MG63 (cell line): Measurements from ENCODE around the gene PRSS33. TPM values are rescaled to one million over a fixed set of nuclear protein-coding genes. Genes with fewer than 3 reads are reported as not detected.

Source experiments
- DNase-seq: peaks from one replicate; pipeline ENCODE4 v3.0.0-alpha.2; 2020
- H3K27me3 ChIP-seq: fragments of 250-450 bp; sonication (Bioruptor Pico); 2 replicates; pipeline ENCODE4 v1.5.1; 2020; ENCODE audit warnings: mild to moderate bottlenecking, moderate library complexity
- H3K36me3 ChIP-seq: fragments of 250-450 bp; sonication (Bioruptor Pico); 2 replicates; pipeline ENCODE4 v1.5.1; 2020; ENCODE audit warnings: mild to moderate bottlenecking, moderate library complexity
- H3K4me3 ChIP-seq: fragments of 250-450 bp; sonication (Bioruptor Pico); 2 replicates; pipeline ENCODE4 v1.5.1; 2020; ENCODE audit warnings: mild to moderate bottlenecking, moderate library complexity
- H3K9me3 ChIP-seq: fragments of 250-450 bp; sonication (Bioruptor Pico); 2 replicates; pipeline ENCODE4 v1.5.1; 2020; ENCODE audit warnings: mild to moderate bottlenecking, moderate library complexity
- total RNA-seq: library from RNA; depleted of rRNA; stranded (reverse); fragments of >200 nt; shearing (Covaris generic); gene quantifications from 2 replicates; pipeline ENCODE4 v1.2.3, GENCODE V29; 2014; ENCODE audit warnings: low replicate concordance

Gene PRSS33
- total RNA-seq, 1 experiment from 2014 or later, result not detected

DNA sequence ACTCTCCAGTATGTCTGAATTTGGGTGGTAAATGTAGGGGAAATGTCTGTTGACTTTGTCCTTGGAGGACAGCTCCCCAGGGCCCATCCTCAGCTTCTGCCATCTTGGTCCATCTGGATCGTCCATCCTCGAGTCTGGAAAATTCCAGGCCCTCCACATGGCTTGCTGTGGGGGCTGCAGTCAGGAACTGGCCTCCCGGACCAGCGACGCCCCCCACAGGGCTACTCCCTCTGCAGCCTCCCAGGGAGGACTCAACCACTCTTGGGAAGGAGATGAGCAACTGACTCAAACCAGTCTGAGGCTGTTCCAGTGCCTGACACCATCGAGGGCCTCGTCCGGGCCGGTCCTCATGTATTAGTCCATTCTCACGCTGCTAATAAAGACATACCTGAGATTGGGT is 37.3 kb upstream of the PRSS33 start:
- no peak overlapping the region for H3K4me3 ChIP-seq
- no peak for DNase-seq
- H3K9me3 ChIP-seq, result no peaks in the 10 kb centered on the region
- H3K36me3 ChIP-seq, result no peaks in the 10 kb centered on the region
- no peaks in the 10 kb centered on the region for H3K27me3 ChIP-seq

DNA sequence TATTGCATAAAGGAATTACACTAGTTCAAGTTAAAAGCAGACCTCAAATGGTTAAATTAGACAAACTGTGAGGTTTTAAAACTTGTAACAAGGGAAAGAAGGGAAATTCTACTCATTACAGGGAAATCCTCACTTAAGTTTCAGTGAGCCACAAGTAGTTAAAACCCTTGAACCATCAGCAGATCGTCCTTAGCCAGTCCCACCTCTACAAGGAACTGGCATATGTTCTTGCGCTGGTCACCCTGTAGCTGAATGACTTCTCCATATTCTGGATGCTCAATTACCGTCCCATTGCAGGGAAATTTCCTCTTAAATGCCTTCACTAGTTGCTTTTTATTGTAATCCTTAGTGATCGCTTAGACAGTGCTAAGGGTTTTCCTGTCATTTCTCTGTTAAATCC is 35.1 kb upstream of the PRSS33 start:
- no peaks in the 10 kb centered on the region for H3K9me3 ChIP-seq
- H3K27me3 ChIP-seq, result no peaks in the 10 kb centered on the region
- no peak overlapping the region for H3K4me3 ChIP-seq
- DNase-seq, result no peak
- no peaks in the 10 kb centered on the region for H3K36me3 ChIP-seq

DNA sequence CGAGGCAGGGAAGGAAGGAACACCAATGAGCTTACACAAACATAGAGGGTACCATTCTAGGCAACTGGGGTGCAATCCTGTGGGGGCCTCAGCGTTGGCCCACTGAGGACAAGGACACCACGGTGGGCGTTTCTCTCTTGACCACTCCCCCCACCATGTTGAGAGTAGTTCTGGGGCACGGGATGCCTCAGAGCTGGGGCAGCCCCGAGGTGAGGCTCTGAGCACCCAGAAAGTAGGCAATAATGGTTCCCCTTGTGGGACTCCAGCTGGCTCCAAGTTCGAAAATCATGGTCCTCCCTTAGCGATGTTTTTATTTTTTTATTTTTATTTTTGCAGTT is 34.8 kb upstream of the PRSS33 start:
- DNase-seq, result no peak
- no peaks in the 10 kb centered on the region for H3K27me3 ChIP-seq

DNA sequence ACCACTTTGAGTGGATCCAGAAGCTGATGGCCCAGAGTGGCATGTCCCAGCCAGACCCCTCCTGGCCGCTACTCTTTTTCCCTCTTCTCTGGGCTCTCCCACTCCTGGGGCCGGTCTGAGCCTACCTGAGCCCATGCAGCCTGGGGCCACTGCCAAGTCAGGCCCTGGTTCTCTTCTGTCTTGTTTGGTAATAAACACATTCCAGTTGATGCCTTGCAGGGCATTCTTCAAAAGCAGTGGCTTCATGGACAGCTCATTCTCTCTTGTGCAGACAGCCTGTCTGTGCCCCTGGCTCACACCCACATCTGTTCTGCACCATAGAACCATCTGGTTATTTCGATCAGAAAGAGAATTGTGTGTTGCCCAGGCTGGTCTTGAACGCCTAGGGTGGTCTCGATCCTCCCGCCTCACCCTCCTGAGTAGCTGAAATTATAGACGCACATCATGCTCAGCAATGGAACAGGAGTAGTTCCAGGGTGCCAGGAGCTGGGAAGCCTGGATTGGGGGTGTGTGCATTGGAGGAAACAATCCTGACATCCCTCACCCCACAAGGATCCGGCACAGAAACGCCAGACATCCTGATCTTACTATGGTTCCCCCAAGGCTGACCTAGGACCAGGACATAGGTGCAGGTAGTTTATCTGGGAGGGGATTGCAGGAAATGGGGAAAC is 34.3 kb upstream of the PRSS33 start:
- no peak for DNase-seq
- Histone ChIP-seq H3K27me3 (no peaks in the 10 kb centered on the region), H3K4me3 (no peak overlapping the region), H3K9me3 (no peaks in the 10 kb centered on the region), H3K36me3 (no peaks in the 10 kb centered on the region)

More for the DNA sequence above, 34.8 kb upstream of the PRSS33 start:
- Histone ChIP-seq H3K9me3 (no peaks in the 10 kb centered on the region), H3K4me3 (no peak overlapping the region), H3K36me3 (no peaks in the 10 kb centered on the region)

DNA sequence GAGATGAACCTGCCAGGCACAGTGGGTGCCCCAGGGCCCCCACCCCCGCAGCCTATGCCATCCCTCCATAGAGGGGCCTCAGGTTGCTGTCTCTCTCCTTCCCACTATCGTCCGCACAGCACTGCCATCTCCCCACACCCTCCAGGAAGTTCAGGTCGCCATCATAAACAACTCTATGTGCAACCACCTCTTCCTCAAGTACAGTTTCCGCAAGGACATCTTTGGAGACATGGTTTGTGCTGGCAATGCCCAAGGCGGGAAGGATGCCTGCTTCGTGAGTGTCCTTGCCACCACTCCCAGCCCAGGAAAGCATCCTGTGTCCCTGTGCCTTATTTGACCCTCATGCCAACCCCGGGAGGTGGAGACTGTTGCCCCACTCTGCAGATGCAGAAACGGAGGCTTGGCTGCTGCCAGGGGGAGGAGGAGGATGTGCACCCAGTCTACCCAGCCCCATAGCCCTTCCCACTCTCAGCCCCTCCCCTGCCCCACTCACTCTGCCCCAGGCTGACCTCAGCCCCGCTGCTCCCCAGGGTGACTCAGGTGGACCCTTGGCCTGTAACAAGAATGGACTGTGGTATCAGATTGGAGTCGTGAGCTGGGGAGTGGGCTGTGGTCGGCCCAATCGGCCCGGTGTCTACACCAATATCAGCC is 33.6 kb upstream of the PRSS33 start:
- Histone ChIP-seq H3K4me3 (no peak overlapping the region), H3K27me3 (no peaks in the 10 kb centered on the region), H3K36me3 (no peaks in the 10 kb centered on the region), H3K9me3 (no peaks in the 10 kb centered on the region)
- no peak for DNase-seq

DNA sequence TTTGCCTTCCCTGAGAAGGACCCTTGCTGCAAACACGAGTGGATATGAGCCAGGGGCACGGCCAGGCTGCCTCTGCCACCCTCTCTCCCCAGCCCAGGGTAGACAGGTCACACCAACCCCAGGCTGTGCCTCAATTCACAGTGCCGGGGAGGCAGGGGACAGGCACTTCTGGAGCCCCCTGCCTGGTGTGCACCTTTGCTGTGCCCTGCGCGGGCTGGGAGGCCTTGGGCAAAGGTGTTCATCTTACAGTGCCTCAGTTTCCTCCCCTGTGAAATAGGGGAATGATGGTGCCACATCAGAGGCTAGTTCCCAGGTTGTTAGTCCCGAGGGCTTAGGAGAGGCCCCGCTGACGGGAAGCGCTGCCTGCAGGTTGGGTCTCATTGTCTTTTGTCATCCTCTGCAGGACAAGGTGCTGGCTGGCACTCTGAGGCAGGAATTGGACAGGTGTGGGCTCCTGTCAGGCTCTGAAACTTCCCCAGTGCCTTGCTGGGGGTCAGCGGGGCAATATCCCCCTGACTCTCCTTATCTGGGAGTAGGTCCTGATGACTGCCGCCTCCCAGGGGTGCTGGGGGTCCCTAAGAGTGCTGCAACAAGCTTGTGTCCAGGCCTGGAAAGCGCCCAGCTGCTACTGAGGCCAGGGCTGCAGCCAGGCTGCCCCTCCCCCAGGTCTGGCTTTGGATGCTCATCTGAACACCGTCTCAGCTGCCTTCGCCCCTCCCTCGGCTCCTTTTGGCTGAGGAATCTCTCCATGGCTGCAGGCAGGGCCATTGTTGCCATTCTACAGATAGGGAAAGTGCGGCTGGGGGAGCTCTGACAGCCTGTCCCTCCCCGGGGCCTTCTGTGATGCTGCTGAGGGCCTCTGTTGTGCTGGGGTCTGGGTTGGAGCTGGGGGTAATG is 32.8 kb upstream of the PRSS33 start:
- no peaks in the 10 kb centered on the region for H3K36me3 ChIP-seq
- no peak overlapping the region for H3K4me3 ChIP-seq
- H3K27me3 ChIP-seq, result no peaks in the 10 kb centered on the region
- no peaks in the 10 kb centered on the region for H3K9me3 ChIP-seq
- no peak for DNase-seq

DNA sequence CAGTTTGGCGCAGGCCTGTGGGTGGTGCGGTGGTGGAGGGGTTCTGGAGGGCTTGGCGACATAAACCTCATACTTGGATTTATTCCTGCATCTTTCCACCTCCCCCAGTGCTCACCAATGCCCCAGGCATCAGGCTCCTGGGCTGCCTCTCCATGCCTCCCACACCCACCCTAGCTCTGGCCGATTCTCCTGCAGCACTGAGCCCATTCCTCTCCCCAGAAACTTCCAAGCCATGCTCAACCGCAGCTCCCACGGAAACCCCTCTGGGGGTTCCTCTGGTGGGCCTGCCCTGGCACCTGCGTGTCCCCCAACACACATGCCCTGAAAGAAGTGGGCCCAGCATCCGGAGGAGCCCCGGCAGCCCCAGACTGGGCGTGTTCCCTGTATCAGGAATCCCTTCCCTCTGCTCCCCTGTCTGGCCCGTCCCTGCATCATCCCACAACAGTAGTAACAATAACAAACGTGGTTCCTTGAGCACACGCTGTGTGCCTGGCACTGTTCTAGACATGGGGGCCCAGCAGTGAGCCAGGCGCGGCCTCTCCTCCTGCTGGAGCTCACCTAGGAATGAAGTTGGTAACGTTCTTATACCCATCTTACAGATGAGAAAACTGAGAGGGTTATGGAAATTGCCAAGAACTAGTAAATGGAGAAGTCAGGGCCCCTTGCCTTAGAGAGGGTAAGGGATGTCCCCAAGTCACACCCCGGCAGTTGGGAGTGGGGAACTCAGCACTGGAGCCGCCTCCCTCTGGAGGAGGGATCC is 32.0 kb upstream of the PRSS33 start:
- no peaks in the 10 kb centered on the region for H3K27me3 ChIP-seq
- no peaks in the 10 kb centered on the region for H3K9me3 ChIP-seq
- no peaks in the 10 kb centered on the region for H3K36me3 ChIP-seq
- DNase-seq, result no peak
- H3K4me3 ChIP-seq, result no peak overlapping the region

DNA sequence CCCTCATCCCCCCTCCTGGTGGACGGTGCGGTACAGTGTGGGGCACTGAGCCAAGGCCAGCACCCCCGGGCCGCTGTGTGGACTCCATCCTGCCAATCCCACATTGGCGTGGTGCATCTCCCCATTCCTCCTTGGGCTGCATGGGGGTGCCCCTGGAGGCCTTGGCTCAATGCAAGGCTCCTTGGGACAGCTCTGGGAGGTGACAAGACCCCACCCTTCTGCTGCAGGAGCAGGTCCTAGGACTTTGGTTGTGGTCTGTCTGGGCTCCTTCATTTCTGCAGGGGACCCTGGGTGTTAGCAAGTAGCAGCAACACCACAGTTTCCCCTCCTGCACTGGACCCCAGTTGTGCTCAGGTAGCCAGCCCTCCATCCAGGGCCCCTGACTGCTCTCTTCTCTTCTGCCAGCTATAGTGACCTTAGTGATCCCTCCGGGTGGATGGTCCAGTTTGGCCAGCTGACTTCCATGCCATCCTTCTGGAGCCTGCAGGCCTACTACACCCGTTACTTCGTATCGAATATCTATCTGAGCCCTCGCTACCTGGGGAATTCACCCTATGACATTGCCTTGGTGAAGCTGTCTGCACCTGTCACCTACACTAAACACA is 31.0 kb upstream of the PRSS33 start:
- Histone ChIP-seq H3K36me3 (no peaks in the 10 kb centered on the region), H3K27me3 (no peaks in the 10 kb centered on the region), H3K4me3 (no peak overlapping the region), H3K9me3 (no peaks in the 10 kb centered on the region)
- no peak for DNase-seq

DNA sequence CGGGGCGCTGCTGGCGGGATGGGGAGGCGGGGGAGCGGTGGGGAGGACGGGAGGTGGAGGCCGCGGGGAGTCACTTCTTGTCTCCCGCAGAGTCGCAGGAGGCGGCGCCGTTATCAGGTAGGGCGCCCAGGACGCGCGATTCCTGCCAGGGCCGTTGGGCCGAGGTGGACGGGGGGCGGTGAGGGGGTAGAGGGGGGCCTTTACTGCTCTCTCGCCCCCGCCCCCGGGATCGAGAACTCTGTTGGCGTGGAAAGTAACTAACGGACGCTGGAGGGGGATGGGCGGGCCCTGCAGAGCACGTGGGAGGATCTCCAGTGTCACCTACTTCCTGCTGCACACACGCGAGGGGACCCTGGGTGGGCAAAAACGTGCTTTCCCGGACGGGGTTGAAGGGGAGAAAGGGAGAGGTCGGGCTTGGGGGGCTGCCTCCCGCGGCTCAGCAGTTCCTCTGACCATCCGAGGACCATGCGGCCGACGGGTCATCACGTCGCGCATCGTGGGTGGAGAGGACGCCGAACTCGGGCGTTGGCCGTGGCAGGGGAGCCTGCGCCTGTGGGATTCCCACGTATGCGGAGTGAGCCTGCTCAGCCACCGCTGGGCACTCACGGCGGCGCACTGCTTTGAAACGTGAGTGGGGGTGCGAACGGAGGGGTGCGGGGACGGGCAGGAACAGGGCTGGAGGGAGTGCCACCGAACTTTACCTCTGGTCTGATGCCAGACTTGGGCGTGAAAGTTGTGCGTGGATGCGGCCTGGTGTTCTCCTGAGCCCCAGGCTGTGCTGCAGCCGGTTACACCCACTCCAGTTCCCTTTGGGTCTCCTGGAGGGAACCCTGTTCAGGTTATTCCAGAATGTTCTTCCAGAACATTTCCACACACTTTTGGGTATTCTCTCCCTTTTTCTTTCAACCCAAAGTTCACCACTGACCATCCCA is 30.2 kb upstream of the PRSS33 start:
- Histone ChIP-seq H3K4me3 (peak overlapping the region; percentile 21), H3K36me3 (no peaks in the 10 kb centered on the region), H3K9me3 (no peaks in the 10 kb centered on the region), H3K27me3 (no peaks in the 10 kb centered on the region)
- no peak for DNase-seq

DNA sequence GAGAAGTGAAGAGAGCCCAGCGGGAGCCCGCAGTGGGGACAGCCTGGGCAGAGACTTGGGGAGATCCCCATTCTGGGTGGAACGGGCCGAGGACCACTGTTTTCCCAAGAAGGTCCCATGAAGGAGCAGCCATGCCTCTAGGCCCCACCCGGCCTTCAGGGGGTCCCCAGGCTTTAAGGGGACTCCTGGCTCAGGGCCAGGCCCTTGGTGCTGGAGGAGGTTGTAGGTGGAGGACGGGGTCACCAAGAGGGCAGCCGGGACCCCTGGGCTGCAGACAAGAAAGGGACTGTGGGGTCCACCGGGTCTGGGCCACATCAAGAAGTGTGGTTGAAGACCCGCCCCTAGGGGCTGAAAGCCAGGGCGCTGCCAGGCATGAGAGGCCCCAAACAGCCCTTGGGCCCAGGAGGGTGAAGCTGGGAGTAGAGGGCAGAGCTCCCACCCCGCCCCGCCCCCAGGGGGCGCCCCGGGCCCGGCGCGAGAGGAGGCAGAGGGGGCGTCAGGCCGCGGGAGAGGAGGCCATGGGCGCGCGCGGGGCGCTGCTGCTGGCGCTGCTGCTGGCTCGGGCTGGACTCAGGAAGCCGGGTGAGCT is 29.5 kb upstream of the PRSS33 start, which contains the start of gene PRSS21:
Gene PRSS21 (plus strand): TSS at position 487 of the 589 bp plus-strand sequence. CDS start 32 bp downstream, at position 519.
- peak; percentile 59 for DNase-seq
- peak within 1 kb of the TSS; percentile 21 for H3K4me3 ChIP-seq
- no peaks in the 10 kb centered on the region for H3K36me3 ChIP-seq
- no peaks in the 10 kb centered on the region for H3K27me3 ChIP-seq
- no peaks in the 10 kb centered on the region for H3K9me3 ChIP-seq

DNA sequence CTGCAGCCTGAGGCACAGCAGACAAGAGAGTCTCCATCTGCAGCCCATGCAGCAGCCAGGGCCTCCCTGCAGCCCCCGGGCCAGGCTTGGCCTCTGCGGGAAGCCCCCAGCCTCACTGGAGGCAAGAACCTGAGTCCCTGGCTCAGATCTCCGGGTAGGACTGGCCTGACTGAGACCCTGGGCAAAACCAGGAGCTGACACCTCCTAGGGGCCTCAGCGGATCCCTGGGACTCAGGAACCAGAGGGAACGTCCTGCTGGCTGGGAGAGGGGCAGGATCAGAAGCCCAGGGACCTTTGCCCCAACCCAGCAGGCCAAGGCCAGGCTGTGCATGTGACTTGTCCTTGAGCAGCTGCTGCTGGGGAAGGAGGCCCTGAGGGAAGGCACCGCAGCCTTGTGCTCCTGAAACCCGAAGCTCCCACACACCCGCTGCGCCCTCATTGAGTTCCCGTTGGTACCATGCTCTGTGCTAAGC is 28.0 kb upstream of the PRSS33 start:
- no peaks in the 10 kb centered on the region for H3K27me3 ChIP-seq
- H3K4me3 ChIP-seq, result no peak overlapping the region
- H3K36me3 ChIP-seq, result no peaks in the 10 kb centered on the region
- H3K9me3 ChIP-seq, result no peaks in the 10 kb centered on the region
- no peak for DNase-seq

DNA sequence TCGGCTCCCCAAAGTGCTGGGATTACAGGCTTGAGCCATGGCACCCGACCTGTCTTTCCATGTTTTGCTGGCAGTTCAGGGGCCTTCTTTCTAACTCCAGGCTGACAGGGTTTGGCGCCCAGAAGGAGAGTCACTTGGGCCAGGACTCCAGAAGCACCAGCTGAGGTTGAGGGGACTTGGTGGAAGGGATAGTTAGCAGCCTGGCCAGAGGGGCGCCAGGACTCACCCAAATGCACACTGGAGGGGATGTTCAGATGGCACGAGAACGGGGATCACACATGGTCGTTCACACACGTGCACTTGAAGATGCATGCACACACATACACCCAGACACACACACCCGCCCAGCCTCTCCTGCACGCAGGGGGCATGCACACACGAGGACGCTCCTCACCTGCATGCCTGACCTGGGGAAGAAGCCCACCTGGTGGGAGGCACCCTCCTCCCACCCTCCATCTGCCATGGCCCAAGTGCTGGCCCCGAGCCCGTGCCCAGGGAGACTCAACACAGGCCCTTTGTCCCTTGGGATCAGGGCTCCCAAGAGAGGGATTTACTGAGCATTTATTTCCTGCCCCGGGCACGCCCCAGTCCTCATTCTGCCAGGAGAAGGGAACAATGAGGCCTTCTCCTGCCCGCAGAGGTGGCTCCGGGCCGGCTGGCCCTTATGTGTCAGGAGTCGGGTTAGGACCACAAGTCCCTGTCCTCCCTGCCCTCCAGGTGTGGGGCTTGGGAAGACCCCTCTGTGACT is 27.4 kb upstream of the PRSS33 start:
- DNase-seq, result no peak
- Histone ChIP-seq H3K27me3 (no peaks in the 10 kb centered on the region), H3K36me3 (no peaks in the 10 kb centered on the region), H3K9me3 (no peaks in the 10 kb centered on the region), H3K4me3 (no peak overlapping the region)

DNA sequence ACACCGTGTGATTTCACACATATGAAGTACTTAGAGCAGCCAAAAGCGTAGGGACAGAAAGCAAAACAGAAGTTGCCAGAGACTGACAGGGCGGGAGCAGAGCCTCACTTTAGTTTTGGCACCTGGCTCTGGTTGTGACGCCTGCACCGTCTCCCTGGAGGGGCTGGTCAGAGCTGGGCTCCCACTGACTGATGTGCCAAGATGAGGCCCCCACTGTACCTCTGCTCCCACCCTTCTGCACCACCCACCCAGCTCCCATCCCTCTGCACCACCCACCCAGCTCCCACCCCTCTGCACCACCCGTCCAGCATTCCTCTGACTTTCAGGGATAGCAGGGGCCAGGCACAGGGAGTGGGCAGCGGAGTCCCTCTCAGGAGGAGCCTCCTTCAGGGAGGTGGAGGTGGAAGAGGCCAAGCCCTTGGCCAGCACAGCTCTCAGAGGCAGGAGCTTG is 26.4 kb upstream of the PRSS33 start:
- no peak overlapping the region for H3K4me3 ChIP-seq
- H3K27me3 ChIP-seq, result no peaks in the 10 kb centered on the region
- no peaks in the 10 kb centered on the region for H3K36me3 ChIP-seq
- peaks cover 7% of the 10 kb centered on the region; the same call in 1 of the 2 replicates for H3K9me3 ChIP-seq
- DNase-seq, result no peak

DNA sequence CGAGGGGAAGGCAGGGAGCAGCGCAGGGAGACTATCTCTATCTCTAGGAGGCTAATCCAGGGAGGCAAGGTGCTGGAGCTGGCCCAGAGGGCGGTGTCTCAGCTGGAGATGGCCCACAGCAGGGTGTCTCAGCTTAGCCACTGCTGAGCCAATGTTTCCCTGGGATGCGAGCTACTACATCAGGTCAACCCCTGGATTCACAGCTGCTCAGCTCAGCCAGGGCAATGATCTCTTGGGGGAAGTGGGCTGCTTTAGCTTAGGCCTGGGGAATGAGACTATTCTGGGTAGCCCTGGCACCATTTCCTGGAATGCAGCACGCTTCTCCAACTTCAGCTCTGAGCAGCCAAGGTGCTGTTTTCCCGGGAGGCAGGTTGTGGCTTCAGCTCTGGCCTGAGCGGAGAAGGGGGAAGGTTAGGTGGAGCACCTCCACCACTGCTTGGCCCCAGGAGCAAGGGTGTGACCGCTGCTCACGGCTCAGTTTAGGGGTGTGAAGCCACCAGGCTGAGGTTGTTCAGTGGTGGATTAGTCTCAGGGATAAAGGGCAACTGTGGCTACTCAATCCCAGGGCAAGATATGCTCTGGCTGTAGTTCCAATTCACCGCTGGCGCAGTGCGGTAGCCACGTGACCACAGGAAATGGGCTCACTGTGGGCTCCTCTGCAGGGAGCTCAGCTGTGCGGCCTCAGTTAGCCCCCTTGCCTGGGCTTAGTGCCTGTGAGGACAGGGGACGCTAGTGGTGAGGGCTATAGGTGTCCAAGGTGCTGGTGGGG is 24.5 kb upstream of the PRSS33 start:
- no peak overlapping the region for H3K4me3 ChIP-seq
- H3K9me3 ChIP-seq, result peaks cover 15% of the 10 kb centered on the region
- no peaks in the 10 kb centered on the region for H3K36me3 ChIP-seq
- H3K27me3 ChIP-seq, result no peaks in the 10 kb centered on the region
- DNase-seq, result peak; percentile 77
